Glutamatergic neuron (in vitro differentiated cells): ENCODE results near the gene POLN. TPM values are rescaled to one million over a fixed set of nuclear protein-coding genes. Genes with fewer than 3 reads are reported as not detected.

ENCODE experiments used
- DNase-seq: peaks from one replicate; pipeline ENCODE4 v3.0.0; 2022
- H3K27ac Mint-ChIP-seq: one replicate; pipeline ENCODE4 v1.8.0; 2020; ENCODE audit warnings: mild to moderate bottlenecking, mixed read lengths, inconsistent platforms; ENCODE audit not compliant: unreplicated experiment
- H3K27me3 Mint-ChIP-seq: one replicate; pipeline ENCODE4 v1.8.0; 2020; ENCODE audit warnings: mild to moderate bottlenecking, moderate library complexity, mixed read lengths, inconsistent platforms; ENCODE audit not compliant: unreplicated experiment
- H3K36me3 Mint-ChIP-seq: one replicate; pipeline ENCODE4 v1.8.0; 2020; ENCODE audit warnings: mild to moderate bottlenecking, mixed read lengths, inconsistent platforms; ENCODE audit not compliant: unreplicated experiment
- H3K4me1 Mint-ChIP-seq: one replicate; pipeline ENCODE4 v1.8.0; 2020; ENCODE audit warnings: mild to moderate bottlenecking, low read depth, mixed read lengths, inconsistent platforms; ENCODE audit not compliant: unreplicated experiment
- H3K4me3 Mint-ChIP-seq: one replicate; pipeline ENCODE4 v1.8.0; 2020; ENCODE audit warnings: mild to moderate bottlenecking, mixed read lengths, inconsistent platforms; ENCODE audit not compliant: unreplicated experiment
- H3K9me3 Mint-ChIP-seq: one replicate; pipeline ENCODE4 v1.8.0; 2020; ENCODE audit warnings: mild to moderate bottlenecking, moderate library complexity, mixed read lengths, inconsistent platforms; ENCODE audit not compliant: unreplicated experiment
- CTCF ChIP-seq: fragments of 200-600 bp; sonication (generic); IDR thresholded peaks from one replicate; pipeline ENCODE4 v1.5.0; 2021; ENCODE audit not compliant: partially characterized antibody, unreplicated experiment
- total RNA-seq: library from RNA; stranded (reverse); fragmentation: NEBNext Ultra II Directional; extraction: Animal tissue kit (Norgen Biotek cat#: 25700); gene quantifications from one replicate; pipeline ENCODE4 v1.2.1, GENCODE V29; 2021; ENCODE audit not compliant: unreplicated experiment

POLN gene
- total RNA-seq, 1 donor from 2014 or later: 6.8 TPM

DNA sequence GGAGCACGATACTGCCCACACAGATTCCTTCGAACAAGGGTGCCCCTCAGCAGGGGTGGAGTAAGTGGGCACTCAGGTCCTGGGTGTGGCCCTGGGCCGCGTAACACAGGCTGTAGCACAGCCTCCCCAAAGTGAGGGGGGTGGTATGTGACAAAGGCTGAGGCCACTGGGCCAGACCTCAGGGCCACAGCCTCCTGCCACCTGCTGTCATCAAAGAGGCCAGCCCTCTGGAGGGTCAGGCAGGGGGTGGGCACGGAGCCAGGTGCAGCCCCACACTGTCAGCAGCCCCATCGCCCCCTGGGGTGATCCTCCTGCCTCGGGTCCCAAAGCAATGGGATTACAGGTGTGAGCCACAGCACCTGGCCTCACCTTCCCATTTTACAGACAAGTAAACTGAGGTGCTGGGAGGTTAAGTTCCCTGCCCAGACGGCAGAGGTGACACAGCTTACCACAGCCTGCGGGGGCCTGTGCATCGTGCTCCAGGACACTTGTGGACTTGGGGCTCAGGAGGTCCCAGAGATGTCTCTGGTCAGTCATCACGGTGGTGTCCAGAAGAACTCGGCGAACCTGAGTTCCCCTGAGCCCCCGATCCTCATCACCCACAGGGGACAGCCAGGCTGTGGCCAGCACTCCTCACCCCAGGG is 47.5 kb upstream of the POLN start:
- TF ChIP-seq CTCF: no peak
- no peak overlapping the region for H3K4me3 Mint-ChIP-seq
- DNase-seq: no peak
- H3K27ac Mint-ChIP-seq: no peak overlapping the region
- peaks cover 18% of the 10 kb centered on the region for H3K4me1 Mint-ChIP-seq
- H3K36me3 Mint-ChIP-seq: no peaks in the 10 kb centered on the region
- H3K9me3 Mint-ChIP-seq: no peaks in the 10 kb centered on the region
- H3K27me3 Mint-ChIP-seq: peaks cover 6% of the 10 kb centered on the region

GRCh38 chr4:2288051-2288541 is 46.2 kb upstream of the POLN start:
- TF ChIP-seq CTCF: no peak
- Mint-ChIP-seq H3K4me3 (no peak overlapping the region), H3K9me3 (peaks cover 2% of the 10 kb centered on the region), H3K27ac (no peak overlapping the region), H3K36me3 (no peaks in the 10 kb centered on the region), H3K4me1 (peaks cover 18% of the 10 kb centered on the region), H3K27me3 (peaks cover 5% of the 10 kb centered on the region)
- no peak for DNase-seq

DNA sequence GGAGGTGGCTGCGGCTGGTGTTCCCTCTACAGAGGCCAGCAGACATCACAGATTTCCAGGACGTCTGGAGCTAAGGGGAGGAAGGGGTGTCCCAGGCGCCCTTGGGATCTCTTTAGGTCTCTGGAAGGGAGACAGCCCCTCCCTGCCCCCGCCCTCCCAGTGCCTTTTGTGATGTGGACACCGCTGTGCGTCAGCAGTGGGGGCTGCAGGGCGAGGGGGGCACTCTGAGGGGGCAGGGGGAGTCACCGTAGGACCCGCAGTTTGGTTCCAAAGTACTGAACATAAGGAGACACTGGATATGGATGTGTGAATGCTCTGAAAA is 45.6 kb upstream of the POLN start:
- TF ChIP-seq CTCF: no peak
- no peak overlapping the region for H3K27ac Mint-ChIP-seq
- peaks cover 15% of the 10 kb centered on the region for H3K4me1 Mint-ChIP-seq
- H3K9me3 Mint-ChIP-seq: peaks cover 2% of the 10 kb centered on the region
- H3K4me3 Mint-ChIP-seq: no peak overlapping the region
- H3K27me3 Mint-ChIP-seq: peaks cover 5% of the 10 kb centered on the region
- DNase-seq: no peak
- H3K36me3 Mint-ChIP-seq: no peaks in the 10 kb centered on the region

GRCh38 chr4:2286904-2287593 is 45.1 kb upstream of the POLN start:
- Mint-ChIP-seq H3K4me3 (peak overlapping the region; percentile 6), H3K36me3 (no peaks in the 10 kb centered on the region), H3K27ac (no peak overlapping the region), H3K27me3 (peaks cover 3% of the 10 kb centered on the region), H3K4me1 (peaks cover 12% of the 10 kb centered on the region), H3K9me3 (peaks cover 2% of the 10 kb centered on the region)
- TF ChIP-seq CTCF: no peak
- no peak for DNase-seq
